ENCODE results near the gene TANGO2. TPM values are rescaled to one million over a fixed set of nuclear protein-coding genes. Genes with fewer than 3 reads are reported as not detected.

The TANGO2 gene
- total RNA-seq, 1 donor = 43.8 TPM

DNA sequence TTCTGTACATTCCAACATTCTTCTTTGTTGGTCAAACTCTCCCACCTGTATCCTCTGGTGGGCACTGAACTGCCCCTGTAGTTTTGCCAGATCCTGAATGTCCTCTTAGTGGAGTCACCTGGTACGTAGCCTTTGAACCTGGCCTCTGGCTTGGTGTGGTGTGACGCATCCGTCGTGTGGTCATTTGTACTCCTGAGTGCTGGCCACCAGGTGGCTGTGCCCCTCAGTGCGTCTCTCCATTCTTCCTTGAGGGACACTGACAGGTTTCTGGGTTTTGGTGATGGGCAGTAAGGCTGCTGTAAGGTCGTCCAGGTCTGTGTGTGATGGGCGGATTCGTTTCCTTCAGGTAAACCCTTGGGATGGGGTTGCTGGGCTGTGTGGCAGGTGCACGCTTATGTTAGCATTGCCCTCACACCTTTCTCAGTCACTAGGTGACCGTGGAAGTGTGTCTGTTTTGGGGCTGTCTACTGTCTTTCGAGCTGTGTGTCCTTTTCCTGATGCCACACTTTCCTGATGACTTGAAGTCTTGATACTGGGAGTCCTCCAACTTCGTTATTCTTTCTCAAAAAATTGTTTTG lies 81.4 kb downstream of the TANGO2 start:
- Histone ChIP-seq H3K27ac (ENCODE audit: low read depth, low read length) (no peak overlapping the region), H3K27me3 (ENCODE audit: insufficient read depth, low read length) (no peaks in the 10 kb centered on the region), H2AFZ (ENCODE audit: low read length) (no peak overlapping the region), H3K36me3 (ENCODE audit: insufficient read depth, low read length) (peaks cover 75% of the 10 kb centered on the region), H3K79me2 (ENCODE audit: insufficient read depth, low read length) (peaks cover 79% of the 10 kb centered on the region), H3K4me2 (ENCODE audit: insufficient read depth, low read length) (no peak overlapping the region), H4K20me1 (ENCODE audit: insufficient read depth, low read length) (peaks cover 24% of the 10 kb centered on the region), H3K4me1 (ENCODE audit: insufficient read depth, low read length) (no peaks in the 10 kb centered on the region), H3K4me3 (ENCODE audit: insufficient read depth, low read length) (no peak overlapping the region), H3K9me3 (ENCODE audit: low read depth, low read length) (no peaks in the 10 kb centered on the region)
- TF ChIP-seq, protein P1, sequence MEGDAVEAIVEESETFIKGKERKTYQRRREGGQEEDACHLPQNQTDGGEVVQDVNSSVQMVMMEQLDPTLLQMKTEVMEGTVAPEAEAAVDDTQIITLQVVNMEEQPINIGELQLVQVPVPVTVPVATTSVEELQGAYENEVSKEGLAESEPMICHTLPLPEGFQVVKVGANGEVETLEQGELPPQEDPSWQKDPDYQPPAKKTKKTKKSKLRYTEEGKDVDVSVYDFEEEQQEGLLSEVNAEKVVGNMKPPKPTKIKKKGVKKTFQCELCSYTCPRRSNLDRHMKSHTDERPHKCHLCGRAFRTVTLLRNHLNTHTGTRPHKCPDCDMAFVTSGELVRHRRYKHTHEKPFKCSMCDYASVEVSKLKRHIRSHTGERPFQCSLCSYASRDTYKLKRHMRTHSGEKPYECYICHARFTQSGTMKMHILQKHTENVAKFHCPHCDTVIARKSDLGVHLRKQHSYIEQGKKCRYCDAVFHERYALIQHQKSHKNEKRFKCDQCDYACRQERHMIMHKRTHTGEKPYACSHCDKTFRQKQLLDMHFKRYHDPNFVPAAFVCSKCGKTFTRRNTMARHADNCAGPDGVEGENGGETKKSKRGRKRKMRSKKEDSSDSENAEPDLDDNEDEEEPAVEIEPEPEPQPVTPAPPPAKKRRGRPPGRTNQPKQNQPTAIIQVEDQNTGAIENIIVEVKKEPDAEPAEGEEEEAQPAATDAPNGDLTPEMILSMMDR (IDR thresholded peaks at IDR 0.05; ENCODE audit: extremely low read depth, low read depth, low read length) = no peak
- DNase-seq (ENCODE audit: insufficient read length, low spot score, missing footprints) = peak; percentile 36

DNA sequence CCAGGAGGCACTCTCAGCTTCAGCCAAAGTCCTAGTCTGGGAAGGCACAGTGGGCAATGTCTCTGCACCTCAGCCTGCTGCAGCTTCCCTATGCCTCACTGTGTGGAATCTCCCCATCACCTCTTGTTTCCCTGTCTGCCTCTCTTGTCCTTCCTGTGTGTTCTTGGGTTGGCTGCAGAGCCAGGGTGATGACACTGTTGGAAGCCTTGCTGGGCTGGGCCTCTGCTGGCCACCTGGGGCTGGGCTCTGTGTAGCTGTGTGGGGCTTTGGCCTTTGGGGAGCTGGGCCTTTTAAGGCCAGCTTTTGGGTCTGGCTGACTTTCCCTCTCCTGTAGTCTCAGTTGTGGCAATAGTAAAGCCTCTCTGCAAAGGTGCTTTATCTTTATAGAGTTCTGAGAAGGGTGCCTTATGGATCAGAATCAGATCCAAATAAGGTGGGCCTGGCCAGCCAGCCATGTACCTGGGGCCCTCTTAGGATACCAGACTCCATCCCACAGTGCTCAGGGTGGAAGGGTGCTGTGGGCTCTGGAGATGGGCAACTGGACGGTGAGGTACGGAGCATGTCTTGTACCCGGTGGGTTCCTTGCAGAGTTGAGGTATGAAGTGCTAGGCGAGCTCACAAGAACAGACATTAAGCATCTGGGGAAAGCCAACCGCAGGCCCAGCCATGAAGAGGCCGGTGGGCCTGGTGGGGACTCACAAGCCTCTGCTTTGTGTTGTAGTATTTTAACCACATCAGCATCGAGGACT lies 84.7 kb downstream of the TANGO2 start:
- no peaks in the 10 kb centered on the region for H3K27me3 ChIP-seq (ENCODE audit: insufficient read depth, low read length)
- H2AFZ ChIP-seq (ENCODE audit: low read length) = no peak overlapping the region
- H3K9me3 ChIP-seq (ENCODE audit: low read depth, low read length) = no peaks in the 10 kb centered on the region
- peaks cover 75% of the 10 kb centered on the region for H3K36me3 ChIP-seq (ENCODE audit: insufficient read depth, low read length)
- no peaks in the 10 kb centered on the region for H3K4me1 ChIP-seq (ENCODE audit: insufficient read depth, low read length)
- H4K20me1 ChIP-seq (ENCODE audit: insufficient read depth, low read length) = peaks cover 15% of the 10 kb centered on the region
- no peak overlapping the region for H3K4me2 ChIP-seq (ENCODE audit: insufficient read depth, low read length)
- no peak overlapping the region for H3K27ac ChIP-seq (ENCODE audit: low read depth, low read length)
- DNase-seq (ENCODE audit: insufficient read length, low spot score, missing footprints) = peak; percentile 71
- TF ChIP-seq, protein P1 (IDR thresholded peaks at IDR 0.05; ENCODE audit: extremely low read depth, low read depth, low read length) = no peak
- H3K79me2 ChIP-seq (ENCODE audit: insufficient read depth, low read length) = peaks cover 55% of the 10 kb centered on the region
- no peak overlapping the region for H3K4me3 ChIP-seq (ENCODE audit: insufficient read depth, low read length)

DNA sequence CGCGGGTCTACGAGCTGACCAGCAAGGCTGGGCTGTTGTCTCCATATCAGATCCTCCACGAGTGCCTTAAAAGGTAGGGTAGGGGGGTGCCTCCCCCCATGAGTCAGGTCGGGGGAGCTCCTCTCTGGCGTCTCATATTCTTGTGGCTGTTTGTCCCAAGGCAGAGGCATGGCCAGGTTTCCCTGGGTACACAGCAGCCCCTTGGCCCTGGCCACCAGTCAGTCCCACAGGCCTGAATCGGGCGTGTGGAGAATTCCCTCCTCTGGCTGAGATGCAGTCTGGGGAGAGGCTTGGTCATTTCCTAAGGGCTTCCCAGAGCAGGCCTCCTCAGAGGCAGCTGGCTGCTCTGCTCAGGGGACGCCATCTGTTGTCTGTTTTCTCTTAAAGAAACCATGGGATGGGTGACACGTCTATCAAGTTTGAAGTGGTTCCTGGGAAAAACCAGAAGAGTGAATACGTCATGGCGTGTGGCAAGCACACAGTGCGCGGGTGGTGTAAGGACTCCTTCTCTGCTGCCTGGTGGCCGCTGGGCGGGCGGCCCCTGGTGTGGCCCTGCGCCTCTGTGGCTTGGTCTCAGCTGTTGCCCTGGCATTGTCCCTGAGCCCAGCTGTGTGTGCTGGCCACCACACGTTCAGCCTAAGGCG lies 85.4 kb downstream of the TANGO2 start:
- H3K4me1 ChIP-seq (ENCODE audit: insufficient read depth, low read length) = no peaks in the 10 kb centered on the region
- H3K79me2 ChIP-seq (ENCODE audit: insufficient read depth, low read length) = peaks cover 50% of the 10 kb centered on the region
- no peak overlapping the region for H3K27ac ChIP-seq (ENCODE audit: low read depth, low read length)
- TF ChIP-seq, protein P1 (IDR thresholded peaks at IDR 0.05; ENCODE audit: extremely low read depth, low read depth, low read length) = no peak
- DNase-seq (ENCODE audit: insufficient read length, low spot score, missing footprints) = peak; percentile 74
- no peak overlapping the region for H2AFZ ChIP-seq (ENCODE audit: low read length)
- no peaks in the 10 kb centered on the region for H3K9me3 ChIP-seq (ENCODE audit: low read depth, low read length)
- no peak overlapping the region for H3K4me3 ChIP-seq (ENCODE audit: insufficient read depth, low read length)
- H3K4me2 ChIP-seq (ENCODE audit: insufficient read depth, low read length) = no peak overlapping the region
- peaks cover 77% of the 10 kb centered on the region for H3K36me3 ChIP-seq (ENCODE audit: insufficient read depth, low read length)
- peaks cover 18% of the 10 kb centered on the region for H4K20me1 ChIP-seq (ENCODE audit: insufficient read depth, low read length)
- H3K27me3 ChIP-seq (ENCODE audit: insufficient read depth, low read length) = no peaks in the 10 kb centered on the region

DNA sequence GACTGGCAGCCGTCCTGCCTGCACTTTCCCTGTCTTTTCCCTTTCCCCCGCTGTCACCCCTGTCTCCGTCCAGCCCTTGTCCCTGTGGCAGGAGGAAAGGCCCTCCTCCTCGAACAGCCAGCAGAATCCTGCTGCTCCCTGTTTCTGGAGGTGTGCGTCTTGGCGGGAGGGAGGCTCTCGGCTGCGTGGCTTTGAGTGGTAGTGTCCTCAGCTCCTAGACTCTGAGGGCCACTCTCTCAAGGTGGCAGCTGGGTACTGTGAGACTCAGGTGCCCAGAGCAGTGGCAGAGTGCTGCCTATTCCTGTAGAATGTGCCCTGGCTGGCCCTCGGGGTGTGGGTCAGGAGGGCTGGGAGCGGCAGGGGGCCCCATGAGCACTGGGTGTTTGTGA lies 85.9 kb downstream of the TANGO2 start:
- H3K27me3 ChIP-seq (ENCODE audit: insufficient read depth, low read length) = no peaks in the 10 kb centered on the region
- no peak overlapping the region for H2AFZ ChIP-seq (ENCODE audit: low read length)
- no peaks in the 10 kb centered on the region for H3K4me1 ChIP-seq (ENCODE audit: insufficient read depth, low read length)
- peaks cover 45% of the 10 kb centered on the region for H3K79me2 ChIP-seq (ENCODE audit: insufficient read depth, low read length)
- peaks cover 78% of the 10 kb centered on the region for H3K36me3 ChIP-seq (ENCODE audit: insufficient read depth, low read length)
- no peak overlapping the region for H3K4me2 ChIP-seq (ENCODE audit: insufficient read depth, low read length)
- DNase-seq (ENCODE audit: insufficient read length, low spot score, missing footprints) = peak; percentile 75
- H3K9me3 ChIP-seq (ENCODE audit: low read depth, low read length) = no peaks in the 10 kb centered on the region
- no peak overlapping the region for H3K4me3 ChIP-seq (ENCODE audit: insufficient read depth, low read length)
- H4K20me1 ChIP-seq (ENCODE audit: insufficient read depth, low read length) = peaks cover 14% of the 10 kb centered on the region
- H3K27ac ChIP-seq (ENCODE audit: low read depth, low read length) = no peak overlapping the region
- TF ChIP-seq, protein P1 (IDR thresholded peaks at IDR 0.05; ENCODE audit: extremely low read depth, low read depth, low read length) = no peak

Measured in osteoblast (primary cell).